Eye (tissue), 1 donor: Measurements from ENCODE around the gene AUTS2.

ENCODE experiments used
- DNase-seq: peaks from one replicate; pipeline ENCODE4 v3.0.0-alpha.2; 2015

AUTS2 gene

GRCh38 chr7:69600710-69601519 lies 2.6 kb downstream of the AUTS2 start:
- no peak for DNase-seq

- no peak for DNase-seq
Measured at GRCh38 chr7:69602522-69602921, 4.2 kb downstream of the AUTS2 start.

GRCh38 chr7:69603351-69603750 lies 5.1 kb downstream of the AUTS2 start:
- DNase-seq: no peak

- DNase-seq: no peak
Measured at GRCh38 chr7:69603937-69604494, 5.7 kb downstream of the AUTS2 start.

- no peak for DNase-seq
Measured at GRCh38 chr7:69605070-69605469, 6.8 kb downstream of the AUTS2 start.

GRCh38 chr7:69605546-69605945 lies 7.3 kb downstream of the AUTS2 start:
- no peak for DNase-seq

GRCh38 chr7:69608049-69608448 lies 9.8 kb downstream of the AUTS2 start:
- no peak for DNase-seq

GRCh38 chr7:69608878-69609277 lies 10.6 kb downstream of the AUTS2 start:
- no peak for DNase-seq

GRCh38 chr7:69609541-69610373 lies 11.5 kb downstream of the AUTS2 start:
- DNase-seq: no peak

- no peak for DNase-seq
Measured at GRCh38 chr7:69610374-69611084, 12.3 kb downstream of the AUTS2 start.

GRCh38 chr7:69612981-69613380 lies 14.7 kb downstream of the AUTS2 start:
- no peak for DNase-seq

- DNase-seq: no peak
Measured at GRCh38 chr7:69613846-69614245, 15.6 kb downstream of the AUTS2 start.

- no peak for DNase-seq
Measured at GRCh38 chr7:69615685-69616084, 17.4 kb downstream of the AUTS2 start.

- no peak for DNase-seq
Measured at GRCh38 chr7:69617364-69617763, 19.1 kb downstream of the AUTS2 start.

- DNase-seq: no peak
Measured at GRCh38 chr7:69619054-69619453, 20.8 kb downstream of the AUTS2 start.

- no peak for DNase-seq
Measured at GRCh38 chr7:69619635-69620034, 21.4 kb downstream of the AUTS2 start.

GRCh38 chr7:69620063-69620462 lies 21.8 kb downstream of the AUTS2 start:
- DNase-seq: no peak

- DNase-seq: no peak
Measured at GRCh38 chr7:69620650-69621049, 22.4 kb downstream of the AUTS2 start.

GRCh38 chr7:69622014-69622835 lies 23.9 kb downstream of the AUTS2 start:
- no peak for DNase-seq

- no peak for DNase-seq
Measured at GRCh38 chr7:69622960-69623359, 24.7 kb downstream of the AUTS2 start.

GRCh38 chr7:69624435-69625230 lies 26.4 kb downstream of the AUTS2 start:
- no peak for DNase-seq
